Measurements from ENCODE around the gene LDB2. TPM values are rescaled to one million over a fixed set of nuclear protein-coding genes. Genes with fewer than 3 reads are reported as not detected.

The LDB2 gene
- total and polyA plus RNA-seq, 2 of the 8 experiments (the other 6 are each of a cell fraction or from before 2014, with no cell fraction given) = 57.0 to 140 TPM

DNA sequence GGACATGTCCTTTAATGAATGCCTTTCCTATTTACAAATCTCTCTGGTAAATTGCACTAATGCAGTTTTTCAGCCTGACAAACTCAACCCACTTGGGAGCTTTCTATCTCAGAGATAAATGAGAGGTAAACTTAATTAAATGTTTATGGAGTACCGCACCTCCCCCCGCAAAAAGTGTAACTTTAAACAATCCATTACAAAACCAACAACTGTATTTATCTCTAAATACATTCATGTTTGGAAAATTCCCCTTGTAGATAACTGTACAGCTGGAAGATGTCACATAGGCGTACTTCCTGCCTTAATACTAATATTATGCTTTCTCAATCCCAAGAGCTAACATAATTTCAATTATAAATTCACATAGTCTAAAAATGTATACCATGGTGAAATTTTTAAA, 215.5 kb downstream of the LDB2 start:
- DNase-seq (ENCODE audit: low read depth in 1 of 2, low spot score in 2 of 2) = no peak
- no peak overlapping the region for H3K56ac ChIP-seq (replicated peaks; ENCODE audit: insufficient read length, low read depth, low read length)
- H3K9ac ChIP-seq (replicated peaks in 1 of 4; ENCODE audit: extremely low read depth in 1 of 4, low read depth in 3 of 4, low read length in 3 of 4) = no peak overlapping the region
- H3K4me3 ChIP-seq (ENCODE audit: extremely low read depth in 1 of 4, insufficient read depth in 2 of 4, low read depth in 3 of 4, low read length in 4 of 4) = no peak overlapping the region
- FAIRE-seq = no peak
- no peak overlapping the region for H2BK20ac ChIP-seq (ENCODE audit: low read length)
- no peaks in the 10 kb centered on the region for H3K36me3 ChIP-seq (ENCODE audit: control insufficient read depth in 2 of 4, insufficient read depth in 4 of 4, low read length in 3 of 4)
- no peak overlapping the region for H3K27ac ChIP-seq (ENCODE audit: low read depth, low read length)
- H2AFZ ChIP-seq (ENCODE audit: low read length) = no peak overlapping the region
- H3K14ac ChIP-seq (ENCODE audit: insufficient read length) = no peak overlapping the region
- no peaks in the 10 kb centered on the region for H3K79me1 ChIP-seq (ENCODE audit: low read depth, low read length)
- no peak overlapping the region for H3K4ac ChIP-seq (replicated peaks; ENCODE audit: insufficient read length, low read depth, low read length)
- no peak overlapping the region for H2BK12ac ChIP-seq (ENCODE audit: low read depth, low read length)
- no peak overlapping the region for H3K18ac ChIP-seq (ENCODE audit: extremely low read depth, low read length)
- no peak overlapping the region for H3K23ac ChIP-seq (ENCODE audit: insufficient read length)
- no peaks in the 10 kb centered on the region for H4K20me1 ChIP-seq (replicated peaks in 1 of 2; ENCODE audit: control insufficient read depth in 1 of 2, insufficient read depth in 2 of 2, low read length in 2 of 2)
- H3K23me2 ChIP-seq (ENCODE audit: low read depth, low read length) = no peaks in the 10 kb centered on the region
- H4K8ac ChIP-seq (ENCODE audit: extremely low read depth, insufficient read depth, low read length) = no peak overlapping the region
- no peak overlapping the region for H2BK120ac ChIP-seq (replicated peaks; ENCODE audit: low read depth, low read length)
- no peak overlapping the region for H2AK5ac ChIP-seq (ENCODE audit: low read depth, low read length)
- POLR2A ChIA-PET (ENCODE audit: partially characterized antibody) = interaction anchor here (2.4 kb wide), 1 partner anchor 10 kb away, joined by 6 read pairs; no protein-coding TSS in a partner anchor
- H3K79me2 ChIP-seq (ENCODE audit: control insufficient read depth in 1 of 2, insufficient read depth in 2 of 2, low read length in 2 of 2) = no peaks in the 10 kb centered on the region
- H3K4me1 ChIP-seq (replicated peaks in 1 of 4; ENCODE audit: control insufficient read depth in 3 of 4, insufficient read depth in 4 of 4, low read length in 3 of 4) = peaks cover 0 to 2% (median 0%) of the 10 kb centered on the region in 4 experiments; a peak in 1 of 7 replicates
- H2BK15ac ChIP-seq (ENCODE audit: low read length) = no peak overlapping the region
- no peak overlapping the region for H4K91ac ChIP-seq (replicated peaks; ENCODE audit: insufficient read length, low read length)
- no peaks in the 10 kb centered on the region for H3K9me3 ChIP-seq (ENCODE audit: insufficient read depth in 2 of 2, low read depth in 1 of 2, low read length in 1 of 2)
- WGBS, 2 experiments (ENCODE audit: extremely low coverage in 1 of 2, insufficient coverage in 1 of 2, insufficient read length in 1 of 2, insufficient replicate concordance in 2 of 2, low coverage in 1 of 2, low lambda C conversion rate in 2 of 2, missing lambda C conversion rate in 1 of 2) = 92% methylated on average over 3 of the region's 3 CpGs; no CpG with 5 or more reads in 1 of the 2 experiments
- no peak overlapping the region for H4K5ac ChIP-seq (ENCODE audit: insufficient read length, low read depth, low read length)
- H3K4me2 ChIP-seq (ENCODE audit: insufficient read depth in 1 of 2, low read depth in 2 of 2, low read length in 2 of 2) = no peak overlapping the region
- CTCF ChIA-PET (ENCODE audit: partially characterized antibody) = interaction anchor here (1.3 to 1.9 kb wide), 3 partner anchors 11 to 113 kb away, joined by 3 to 4 read pairs (median 3); no protein-coding TSS in a partner anchor
- H2BK5ac ChIP-seq (ENCODE audit: low read depth, low read length) = no peak overlapping the region
- H3K27me3 ChIP-seq (replicated peaks in 1 of 4; ENCODE audit: control insufficient read depth in 3 of 4, extremely low read depth in 1 of 4, insufficient read depth in 3 of 4, low read length in 3 of 4) = no peaks in the 10 kb centered on the region
- TF ChIP-seq SP4 (IDR thresholded peaks at IDR 0.05; ENCODE audit: low read length) = no peak
- TF ChIP-seq CHD2 (IDR thresholded peaks at IDR 0.05; ENCODE audit: low read length) = no peak
- TF ChIP-seq NRF1 (IDR thresholded peaks at IDR 0.05; ENCODE audit: low read depth, low read length) = no peak
- TF ChIP-seq KDM4A (IDR thresholded peaks at IDR 0.05; ENCODE audit: low read depth, low read length, severe bottlenecking) = no peak
- TF ChIP-seq SIX5 (IDR thresholded peaks at IDR 0.05; ENCODE audit: low read depth, low read length) = no peak
- TF ChIP-seq SAP30 (IDR thresholded peaks at IDR 0.05; ENCODE audit: insufficient read depth, insufficient replicate concordance, low read length) = no peak
- no peak for TF ChIP-seq MAX (IDR thresholded peaks at IDR 0.05)
- TF ChIP-seq CBX5 (IDR thresholded peaks at IDR 0.05; ENCODE audit: low read depth, low read length) = no peak
- no peak for TF ChIP-seq BACH1 (IDR thresholded peaks at IDR 0.05; ENCODE audit: low read length)
- no peak for TF ChIP-seq YY1 (IDR thresholded peaks at IDR 0.05; ENCODE audit: low read depth, low read length)
- no peak for TF ChIP-seq SRF (IDR thresholded peaks at IDR 0.05; ENCODE audit: low read depth, low read length)
- TF ChIP-seq MAFK (IDR thresholded peaks at IDR 0.05; ENCODE audit: low read depth, low read length) = no peak
- no peak for TF ChIP-seq RBBP5 (IDR thresholded peaks at IDR 0.05; ENCODE audit: borderline replicate concordance, low read depth, low read length)
- TF ChIP-seq TBP (IDR thresholded peaks at IDR 0.05; ENCODE audit: low read depth, low read length) = no peak
- no peak for TF ChIP-seq CHD1 (IDR thresholded peaks at IDR 0.05; ENCODE audit: low read depth, low read length)
- no peak for TF ChIP-seq PHF8 (conservative IDR thresholded peaks at IDR 0.05; ENCODE audit: low read depth, low read length)

Data from H1 (cell line).